HG03520 (cell line): ENCODE results near the gene CDAN1.
A peak's percentile ranks its signal among the peaks of the same experiment; 100 is the strongest.
"Not testable (repeated sequence)": the region's sequence is repeated elsewhere in the genome, so short reads cannot be mapped to it uniquely, and the experiment has no call there.

Experiments
- ATAC-seq: cut with Tn5 transposase; IDR thresholded peaks from one replicate; pipeline ENCODE4 v1.9.1; 2021; ENCODE audit warnings: mild to moderate bottlenecking, moderate library complexity; ENCODE audit not compliant: unreplicated experiment

The CDAN1 gene

GRCh38 chr15:42736793-42737528, at the start of gene CDAN1:
CDAN1 (minus strand) TSS chr15:42737128; CDS start chr15:42737102, 26 bp downstream.
- ATAC-seq = peak; percentile 67

GRCh38 chr15:42785569-42785968, 48.6 kb upstream of the CDAN1 start:
- no peak for ATAC-seq

GRCh38 chr15:42784705-42785104, 47.8 kb upstream of the CDAN1 start:
- no peak for ATAC-seq

- no peak for ATAC-seq
Observed at GRCh38 chr15:42782716-42783115, 45.8 kb upstream of the CDAN1 start.

GRCh38 chr15:42775416-42775815, 38.5 kb upstream of the CDAN1 start:
- no peak for ATAC-seq

- no peak for ATAC-seq
Observed at GRCh38 chr15:42772901-42773300, 36.0 kb upstream of the CDAN1 start.

GRCh38 chr15:42772144-42772543, 35.2 kb upstream of the CDAN1 start:
- ATAC-seq = no peak

GRCh38 chr15:42766109-42766508, 29.2 kb upstream of the CDAN1 start:
- ATAC-seq = not testable (repeated sequence)

- ATAC-seq = not testable (repeated sequence)
Observed at GRCh38 chr15:42764154-42764731, 27.3 kb upstream of the CDAN1 start.

GRCh38 chr15:42761813-42762212, 24.9 kb upstream of the CDAN1 start:
- not testable (repeated sequence) for ATAC-seq

- ATAC-seq = no peak
Observed at GRCh38 chr15:42760759-42761158, 23.8 kb upstream of the CDAN1 start.

- no peak for ATAC-seq
Observed at GRCh38 chr15:42759093-42759492, 22.2 kb upstream of the CDAN1 start.

- ATAC-seq = no peak
Observed at GRCh38 chr15:42750306-42750705, 13.4 kb upstream of the CDAN1 start.

- no peak for ATAC-seq
Observed at GRCh38 chr15:42749266-42749665, 12.3 kb upstream of the CDAN1 start.

GRCh38 chr15:42744195-42744594, 7.3 kb upstream of the CDAN1 start:
- no peak for ATAC-seq

- ATAC-seq = no peak
Observed at GRCh38 chr15:42742149-42742548, 5.2 kb upstream of the CDAN1 start.

GRCh38 chr15:42741710-42742109, 4.8 kb upstream of the CDAN1 start:
- no peak for ATAC-seq

- ATAC-seq = no peak
Observed at GRCh38 chr15:42737529-42738328, 801 bp upstream of the CDAN1 start.

- ATAC-seq = no peak
Observed at GRCh38 chr15:42736178-42736792, 643 bp downstream of the CDAN1 start.

- ATAC-seq = no peak
Observed at GRCh38 chr15:42735382-42736165, 1.4 kb downstream of the CDAN1 start.
